A549 (cell line): Measurements from ENCODE around the gene RMND5B. TPM values are rescaled to one million over a fixed set of nuclear protein-coding genes. Genes with fewer than 3 reads are reported as not detected.

Experiments used
- ATAC-seq, 2 experiments: fragments of 200-7000 bp in 1 of 2; fragments of >200 bp in 1 of 2; cut with Nextera tagmentation in 1 of 2; cut with Tn5 transposase in 1 of 2; 3 replicates each; pipeline versions ENCODE4 v1.8.0 to v1.9.1; 2018 to 2020; ENCODE audit warnings: mild to moderate bottlenecking in 1 of 2, moderate library complexity in 1 of 2
- CTCF ChIA-PET: fragments of 300-600 bp; sonication (Branson Sonifier 250); formaldehyde crosslinking; extraction: SDS; loops from one replicate; lab custom pipeline; 2021; ENCODE audit warnings: antibody characterized with exemption, inconsistent platforms; lab: Yijun Ruan, JAX
- POLR2A ChIA-PET: fragments of 350-600 bp; formaldehyde crosslinking; extraction: SDS; loops from one replicate; lab custom pipeline; 2021; ENCODE audit warnings: antibody characterized with exemption, inconsistent platforms; lab: Yijun Ruan, JAX
- DNase-seq, 2 experiments: peaks; one replicate each; pipeline versions ENCODE4 v3.0.0 to v3.0.0-alpha.2; 2011 to 2016; ENCODE audit warnings: low read depth in 1 of 2, low spot score in 1 of 2
- FAIRE-seq: peaks from 2 replicates; lab custom pipeline; 2011; peaks lifted over from hg19 to GRCh38; lab: Jason Lieb, UNC
- H3K27ac ChIP-seq, 2 experiments: fragments of >200 bp; sonication (Bioruptor Twin); formaldehyde crosslinking; 3 replicates each; pipeline ENCODE4 v1.5.1; 2016 to 2017
- H3K4me1 ChIP-seq: fragments of >200 bp; sonication (Bioruptor Twin); formaldehyde crosslinking; 3 replicates; pipeline ENCODE4 v1.6.1; 2016
- H3K4me2 ChIP-seq: fragments of >200 bp; sonication (Bioruptor Twin); formaldehyde crosslinking; 3 replicates; pipeline ENCODE4 v1.6.1; 2016
- H3K4me3 ChIP-seq: fragments of >200 bp; sonication (Bioruptor Twin); formaldehyde crosslinking; 3 replicates; pipeline ENCODE4 v1.5.1; 2016
- H3K9me3 ChIP-seq: fragments of >200 bp; sonication (Bioruptor Twin); formaldehyde crosslinking; 3 replicates; pipeline ENCODE4 v1.6.1; 2016
- BCL3 ChIP-seq: fragments of >200 bp; sonication (Bioruptor Twin); formaldehyde crosslinking; IDR thresholded peaks from 3 replicates; pipeline ENCODE4 v1.6.1; 2016
- BHLHE40 ChIP-seq: IDR thresholded peaks from 2 replicates; pipeline ENCODE4 v1.6.1; 2012; ENCODE audit warnings: low read depth, low read length, inconsistent platforms
- CHD2 ChIP-seq: fragments of 150-350 bp; IDR thresholded peaks from 2 replicates; pipeline ENCODE4 v1.6.1; 2014; ENCODE audit warnings: low read length; ENCODE audit not compliant: partially characterized antibody
- EHMT2 ChIP-seq: fragments of 200-600 bp; sonication (generic); IDR thresholded peaks from 2 replicates; pipeline ENCODE4 v1.6.1; 2016; ENCODE audit warnings: antibody characterized with exemption, low read depth, mild to moderate bottlenecking, moderate library complexity
- ELK1 ChIP-seq: fragments of 150-350 bp; IDR thresholded peaks from 2 replicates; pipeline ENCODE4 v1.6.1; 2014; ENCODE audit warnings: low read depth, mild to moderate bottlenecking, low read length
- ESRRA ChIP-seq: fragments of 150-350 bp; IDR thresholded peaks from 2 replicates; pipeline ENCODE4 v1.6.1; 2014; ENCODE audit warnings: mild to moderate bottlenecking, low read length, borderline replicate concordance
- FOXS1 ChIP-seq: fragments of 250-450 bp; sonication (Bioruptor Pico); IDR thresholded peaks from 2 replicates; pipeline ENCODE4 v1.5.0; 2020; ENCODE audit warnings: mild to moderate bottlenecking, moderate library complexity
- HOXB5 ChIP-seq: fragments of 250-450 bp; sonication (Bioruptor Pico); IDR thresholded peaks from 2 replicates; pipeline ENCODE4 v1.5.0; 2020; ENCODE audit warnings: mild to moderate bottlenecking, moderate library complexity
- JUNB ChIP-seq: fragments of >200 bp; sonication (Bioruptor Twin); formaldehyde crosslinking; IDR thresholded peaks from 2 replicates; pipeline ENCODE4 v1.6.1; 2016
- KDM5A ChIP-seq: fragments of 200-600 bp; sonication (generic); IDR thresholded peaks from 2 replicates; pipeline ENCODE4 v1.6.1; 2016; ENCODE audit warnings: antibody characterized with exemption, mild to moderate bottlenecking
- MAZ ChIP-seq: fragments of 150-350 bp; IDR thresholded peaks from 2 replicates; pipeline ENCODE4 v1.6.1; 2014; ENCODE audit warnings: antibody characterized with exemption, low read depth, low read length, borderline replicate concordance
- NPAS2 ChIP-seq: fragments of 250-450 bp; sonication (Bioruptor Pico); IDR thresholded peaks from 2 replicates; pipeline ENCODE4 v1.8.0; 2022; ENCODE audit warnings: mild to moderate bottlenecking, moderate library complexity, borderline replicate concordance
- NR3C1 ChIP-seq: fragments of >200 bp; sonication (Bioruptor Twin); formaldehyde crosslinking; IDR thresholded peaks from 3 replicates; pipeline ENCODE4 v1.6.1; 2017
- PBX3 ChIP-seq: IDR thresholded peaks from 2 replicates; pipeline ENCODE4 v1.6.1; 2012
- PHF8 ChIP-seq: fragments of 200-600 bp; sonication (generic); IDR thresholded peaks from 2 replicates; pipeline ENCODE4 v1.6.1; 2016; ENCODE audit warnings: low read depth, mild to moderate bottlenecking, antibody characterized with exemption, moderate library complexity, borderline replicate concordance
- POLR2AphosphoS2 ChIP-seq: conservative IDR thresholded peaks from 2 replicates; pipeline ENCODE4 v1.6.1; 2012; ENCODE audit warnings: low read length, improper control_type of control experiment, inconsistent platforms
- RFX5 ChIP-seq: fragments of 450-650 bp; IDR thresholded peaks from 2 replicates; pipeline ENCODE4 v1.7.1; 2014; ENCODE audit warnings: antibody characterized with exemption, mild to moderate bottlenecking, moderate library complexity
- SMC3 ChIP-seq: fragments of >200 bp; sonication (Bioruptor Twin); formaldehyde crosslinking; IDR thresholded peaks from 3 replicates; pipeline ENCODE4 v1.6.1; 2018; ENCODE audit warnings: inconsistent platforms
- ZC3H11A ChIP-seq: fragments of 450-650 bp; IDR thresholded peaks from 2 replicates; pipeline ENCODE4 v1.6.1; 2014; ENCODE audit warnings: antibody characterized with exemption, mild to moderate bottlenecking
- ZFP36 ChIP-seq: fragments of 450-650 bp; IDR thresholded peaks from 2 replicates; pipeline ENCODE4 v1.6.1; 2014; ENCODE audit warnings: borderline replicate concordance; ENCODE audit not compliant: partially characterized antibody
- ZSCAN20 ChIP-seq: fragments of 250-450 bp; sonication (Bioruptor Pico); IDR thresholded peaks from 2 replicates; pipeline ENCODE4 v1.8.0; 2022; ENCODE audit warnings: mild to moderate bottlenecking, moderate library complexity
- WGBS: methylation state at CpG from one replicate; pipeline ENCODE4 v1.1.6; 2017; ENCODE audit errors: missing lambda C conversion rate; 5-methylcytosine and 5-hydroxymethylcytosine counted together
- polyA plus RNA-seq, 4 experiments: library from polyadenylated mRNA; depleted of rRNA in 3 of 4; stranded (reverse); fragments of >200 nt; fragmentation: RNase III in 1 of 4; extraction: RNeasy Plus Mini Kit Qiagen cat#74134 plus additional on column Dnase treatment in 1 of 4; gene quantifications; 2 replicates in 3 of 4; 3 replicates in 1 of 4; pipeline ENCODE4 v1.2.3, GENCODE V29; 2011 to 2017

The RMND5B gene
- polyA plus RNA-seq, 2 of the 4 experiments (the other 2 are of a cell fraction) = 20.2 to 30.3 TPM

GRCh38 chr5:178081571-178082243 lies 49.1 kb upstream of the RMND5B start:
- Histone ChIP-seq H3K4me1 (no peaks in the 10 kb centered on the region), H3K9me3 (no peaks in the 10 kb centered on the region), H3K27ac (no peak overlapping the region), H3K4me3 (no peak overlapping the region), H3K4me2 (no peak overlapping the region)
- no peak for ATAC-seq
- POLR2A ChIA-PET = no interaction called here
- no peak for DNase-seq
- WGBS = 53% methylated on average over 12 of the region's 12 CpGs
- FAIRE-seq = no peak
- no peak for TF ChIP-seq NR3C1
- no peak for TF ChIP-seq JUNB
- no peak for TF ChIP-seq ELK1
- no peak for TF ChIP-seq SMC3
- no peak for TF ChIP-seq ZFP36
- no peak for TF ChIP-seq POLR2AphosphoS2
- no peak for TF ChIP-seq EHMT2
- no peak for TF ChIP-seq ZSCAN20 (CRISPR knock-in tag)
- TF ChIP-seq KDM5A = no peak
- TF ChIP-seq ESRRA = no peak
- no peak for TF ChIP-seq MAZ
- no peak for TF ChIP-seq BHLHE40
- no peak for TF ChIP-seq BCL3
- no peak for TF ChIP-seq FOXS1 (CRISPR knock-in tag)
- TF ChIP-seq, all 56 proteins: peak for 0
- CTCF ChIA-PET = interaction anchor here (1.3 kb wide), 1 partner anchor 10 kb away, joined by 3 read pairs; no protein-coding TSS in a partner anchor

GRCh38 chr5:178083922-178084321 lies 46.9 kb upstream of the RMND5B start:
- POLR2A ChIA-PET = no interaction called here
- TF ChIP-seq PHF8 = no peak
- no peak for TF ChIP-seq ZC3H11A
- no peak for TF ChIP-seq HOXB5 (CRISPR knock-in tag)
- TF ChIP-seq NPAS2 (CRISPR knock-in tag) = no peak
- no peak for TF ChIP-seq ZSCAN20 (CRISPR knock-in tag)
- FAIRE-seq (no peak), DNase-seq (no peak), ATAC-seq (no peak)
- Histone ChIP-seq H3K4me3 (no peak overlapping the region), H3K4me1 (no peaks in the 10 kb centered on the region), H3K9me3 (no peaks in the 10 kb centered on the region), H3K27ac (no peak overlapping the region), H3K4me2 (no peak overlapping the region)
- WGBS = 70% methylated on average over 6 of the region's 6 CpGs
- CTCF ChIA-PET = interaction anchor here (1.1 to 1.9 kb wide), 3 partner anchors 8 to 102 kb away, joined by 3 to 10 read pairs (median 3); no protein-coding TSS in a partner anchor

GRCh38 chr5:178085316-178085715 lies 45.5 kb upstream of the RMND5B start:
- no peak for DNase-seq
- no peaks in the 10 kb centered on the region for H3K4me1 ChIP-seq
- ATAC-seq = no peak
- ChIA-PET POLR2A (no interaction called here), CTCF (interaction anchor here (1.9 kb wide), 1 partner anchor 9 kb away, joined by 10 read pairs; no protein-coding TSS in a partner anchor)
- H3K4me3 ChIP-seq = no peak overlapping the region
- TF ChIP-seq CHD2 (no peak), ELK1 (no peak), PBX3 (no peak), BHLHE40 (no peak), RFX5 (no peak)
- H3K9me3 ChIP-seq = no peaks in the 10 kb centered on the region
- no peak overlapping the region for H3K4me2 ChIP-seq
- WGBS = 50% methylated on average over 6 of the region's 6 CpGs
- FAIRE-seq = no peak
- H3K27ac ChIP-seq = no peak overlapping the region
